Central memory CD8-positive, alpha-beta T cell (primary cell): ENCODE measurements around the gene STARD10.

Source experiments
- ATAC-seq: fragments of 150-1000 bp; cut with Tn5 transposase; replicated peaks from 2 replicates; pipeline ENCODE4 v1.10.0; 2022; ENCODE audit warnings: mild to moderate bottlenecking, moderate FRiP score, moderate number of reproducible peaks; ENCODE audit not compliant: poor library complexity, severe bottlenecking; ENCODE audit errors: extremely low read depth
- DNase-seq, 2 donors: peaks; one replicate each; pipeline ENCODE4 v3.0.0; 2021; ENCODE audit warnings: low spot score in 2 of 2
- H3K27ac Mint-ChIP-seq: one replicate; pipeline ENCODE4 v1.8.0; 2022; ENCODE audit warnings: low read depth, mild to moderate bottlenecking, moderate library complexity, mixed read lengths
- H3K27me3 Mint-ChIP-seq: one replicate; pipeline ENCODE4 v1.8.0; 2022; ENCODE audit warnings: mixed read lengths
- H3K36me3 Mint-ChIP-seq: one replicate; pipeline ENCODE4 v1.8.0; 2022; ENCODE audit warnings: mild to moderate bottlenecking, moderate library complexity, mixed read lengths; ENCODE audit not compliant: insufficient read depth
- H3K4me1 Mint-ChIP-seq: one replicate; pipeline ENCODE4 v1.8.0; 2022; ENCODE audit warnings: mixed read lengths
- H3K4me3 Mint-ChIP-seq: one replicate; pipeline ENCODE4 v1.8.0; 2022; ENCODE audit warnings: mild to moderate bottlenecking, moderate library complexity, mixed read lengths
- H3K9me3 Mint-ChIP-seq: one replicate; pipeline ENCODE4 v1.8.0; 2022; ENCODE audit warnings: mixed read lengths

STARD10 gene

DNA sequence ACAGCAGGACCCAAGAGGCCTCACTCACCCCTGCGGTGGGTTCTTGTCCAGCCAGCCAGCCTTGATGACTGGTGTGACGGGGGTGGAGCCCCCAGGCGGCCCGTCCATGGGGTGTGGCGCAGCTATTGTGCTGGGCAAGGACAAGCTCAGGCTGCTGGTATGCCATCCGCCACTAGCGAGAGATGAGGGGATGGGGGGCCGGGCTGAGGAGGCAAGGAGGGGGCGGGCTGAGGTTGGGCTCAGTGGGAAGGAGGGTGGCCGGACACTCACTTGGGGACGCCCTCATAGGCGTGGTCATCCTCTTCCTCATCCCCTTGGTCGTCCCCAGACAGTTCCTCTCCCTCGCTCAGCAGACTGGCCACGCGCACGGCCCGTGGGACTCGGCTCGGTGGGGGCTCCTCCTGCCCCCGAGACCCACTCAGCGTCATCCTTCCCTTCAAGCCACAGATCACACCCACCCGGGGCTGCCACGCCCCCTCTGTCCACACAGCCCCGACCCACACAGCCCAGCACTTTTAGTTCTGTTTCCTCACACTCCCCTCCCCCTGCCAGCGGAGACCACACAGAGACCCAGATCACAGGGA, 81.6 kb downstream of the STARD10 start:
- no peak for DNase-seq
- H3K27me3 Mint-ChIP-seq, result no peaks in the 10 kb centered on the region
- H3K9me3 Mint-ChIP-seq, result no peaks in the 10 kb centered on the region
- ATAC-seq, result no peak
- H3K4me3 Mint-ChIP-seq, result no peak overlapping the region
- H3K4me1 Mint-ChIP-seq, result peaks cover 56% of the 10 kb centered on the region
- H3K36me3 Mint-ChIP-seq, result peaks cover 31% of the 10 kb centered on the region
- no peak overlapping the region for H3K27ac Mint-ChIP-seq

GRCh38 chr11:72711141-72711540, 82.7 kb downstream of the STARD10 start:
- H3K9me3 Mint-ChIP-seq, result no peaks in the 10 kb centered on the region
- no peak overlapping the region for H3K4me3 Mint-ChIP-seq
- no peaks in the 10 kb centered on the region for H3K27me3 Mint-ChIP-seq
- ATAC-seq, result no peak
- H3K36me3 Mint-ChIP-seq, result peaks cover 34% of the 10 kb centered on the region
- DNase-seq, result no peak
- peak overlapping the region; percentile 32 for H3K27ac Mint-ChIP-seq
- peaks cover 61% of the 10 kb centered on the region for H3K4me1 Mint-ChIP-seq

DNA sequence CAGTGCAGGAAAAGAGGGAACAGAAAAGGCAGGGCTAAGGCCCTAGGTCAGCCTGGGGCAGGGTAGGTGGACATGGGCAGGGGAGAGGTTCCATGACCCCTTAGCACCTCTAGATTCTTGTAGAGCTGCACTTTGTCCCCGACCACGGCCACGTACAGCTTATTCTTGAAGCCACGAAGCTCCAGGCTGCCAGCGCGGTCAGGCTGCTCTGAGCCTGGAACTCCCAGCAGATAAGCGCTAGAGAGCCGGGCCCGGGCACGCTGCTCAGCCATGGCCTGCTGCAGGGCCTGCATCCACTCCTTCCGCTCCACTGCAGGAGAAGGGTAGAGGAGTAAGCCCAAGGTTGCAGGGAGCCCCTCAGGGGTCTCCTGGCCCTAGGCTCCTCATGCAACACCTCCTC, 83.6 kb downstream of the STARD10 start:
- no peaks in the 10 kb centered on the region for H3K27me3 Mint-ChIP-seq
- peaks cover 41% of the 10 kb centered on the region for H3K36me3 Mint-ChIP-seq
- ATAC-seq (no peak), DNase-seq (no peak)
- H3K27ac Mint-ChIP-seq, result no peak overlapping the region
- no peaks in the 10 kb centered on the region for H3K9me3 Mint-ChIP-seq
- no peak overlapping the region for H3K4me3 Mint-ChIP-seq
- peaks cover 60% of the 10 kb centered on the region for H3K4me1 Mint-ChIP-seq

GRCh38 chr11:72709478-72710238, 84.2 kb downstream of the STARD10 start:
- Mint-ChIP-seq H3K4me3 (no peak overlapping the region), H3K9me3 (no peaks in the 10 kb centered on the region), H3K27me3 (no peaks in the 10 kb centered on the region), H3K36me3 (peaks cover 38% of the 10 kb centered on the region), H3K4me1 (peaks cover 54% of the 10 kb centered on the region), H3K27ac (peak overlapping the region; percentile 16)
- DNase-seq (no peak), ATAC-seq (no peak)

GRCh38 chr11:72707032-72707431, 86.8 kb downstream of the STARD10 start:
- Mint-ChIP-seq H3K36me3 (peaks cover 38% of the 10 kb centered on the region), H3K4me3 (no peak overlapping the region), H3K9me3 (no peaks in the 10 kb centered on the region), H3K4me1 (peaks cover 41% of the 10 kb centered on the region), H3K27me3 (no peaks in the 10 kb centered on the region), H3K27ac (peak overlapping the region; percentile 75)
- ATAC-seq (no peak), DNase-seq (no peak)

DNA sequence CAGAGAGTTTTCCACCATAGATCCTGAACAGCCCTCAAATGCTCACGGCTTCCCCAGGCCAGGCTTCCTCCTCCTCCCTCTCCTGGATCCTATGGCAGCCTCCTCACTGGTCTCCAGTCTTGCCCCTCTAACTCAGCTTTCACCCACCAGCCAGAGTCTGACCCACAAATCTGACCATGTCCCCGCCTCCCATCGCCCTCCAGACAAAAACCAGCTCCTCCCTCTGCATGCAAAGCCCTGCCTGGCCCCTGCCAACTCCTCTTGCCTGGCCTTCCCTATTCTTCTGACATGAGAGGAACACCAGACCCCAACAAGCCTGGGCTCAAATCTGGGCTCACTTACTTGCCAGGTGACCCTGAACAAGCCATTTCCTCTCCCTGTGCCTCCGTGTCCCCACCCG, 87.3 kb downstream of the STARD10 start:
- Mint-ChIP-seq H3K27me3 (no peaks in the 10 kb centered on the region), H3K36me3 (peaks cover 36% of the 10 kb centered on the region), H3K27ac (peak overlapping the region; percentile 71), H3K9me3 (no peaks in the 10 kb centered on the region), H3K4me3 (no peak overlapping the region), H3K4me1 (peaks cover 41% of the 10 kb centered on the region)
- ATAC-seq (no peak), DNase-seq (no peak)

DNA sequence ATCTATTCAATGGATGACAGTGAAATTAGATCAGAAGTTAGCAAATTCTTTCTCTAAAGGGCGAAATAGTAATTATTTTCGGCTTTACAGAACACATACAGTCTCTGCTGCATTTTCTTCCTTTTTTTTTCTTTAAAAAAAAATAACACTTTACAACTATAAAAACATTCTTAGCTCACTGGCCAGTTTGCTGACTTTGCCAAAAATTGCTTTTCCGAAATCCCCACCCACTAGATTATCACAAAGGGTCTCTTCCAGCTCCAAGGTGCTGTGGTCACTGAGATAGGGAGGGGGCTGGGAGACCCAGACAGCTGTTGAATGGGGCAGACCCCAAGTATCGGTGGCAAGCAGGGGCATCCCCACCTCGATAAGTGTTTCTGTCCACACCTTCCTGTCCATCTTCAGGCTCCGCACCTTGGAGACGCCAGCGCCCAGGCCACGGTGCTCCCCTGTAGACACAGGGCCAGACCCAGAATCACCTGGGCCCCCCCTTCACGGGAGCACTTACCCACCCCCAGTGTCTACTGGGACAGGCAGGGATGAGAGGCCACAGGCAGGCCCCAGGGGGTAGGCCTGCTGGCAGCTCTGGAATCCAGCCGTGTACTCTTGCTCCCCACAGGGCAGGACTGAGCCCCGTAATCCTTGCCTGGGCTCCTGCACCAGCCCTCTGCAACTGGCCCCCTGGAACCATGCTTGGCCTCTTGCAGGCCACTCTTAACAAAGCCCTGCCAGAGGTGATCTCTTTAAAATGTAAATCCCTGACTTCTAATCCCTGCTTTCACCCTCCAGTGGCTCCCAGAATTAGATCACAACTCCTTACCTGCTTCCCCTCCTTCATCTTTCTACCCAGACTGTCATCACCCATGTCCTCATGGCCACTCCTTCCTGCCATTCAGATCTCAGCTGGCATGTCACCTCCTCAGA, 88.1 kb downstream of the STARD10 start:
- H3K27me3 Mint-ChIP-seq, result no peaks in the 10 kb centered on the region
- H3K9me3 Mint-ChIP-seq, result no peaks in the 10 kb centered on the region
- H3K4me1 Mint-ChIP-seq, result peaks cover 34% of the 10 kb centered on the region
- DNase-seq (no peak), ATAC-seq (no peak)
- peak overlapping the region; percentile 71 for H3K27ac Mint-ChIP-seq
- peaks cover 37% of the 10 kb centered on the region for H3K36me3 Mint-ChIP-seq
- no peak overlapping the region for H3K4me3 Mint-ChIP-seq

GRCh38 chr11:72704783-72705265, 89.0 kb downstream of the STARD10 start:
- no peak overlapping the region for H3K27ac Mint-ChIP-seq
- no peak for DNase-seq
- peaks cover 41% of the 10 kb centered on the region for H3K36me3 Mint-ChIP-seq
- H3K9me3 Mint-ChIP-seq, result no peaks in the 10 kb centered on the region
- no peaks in the 10 kb centered on the region for H3K27me3 Mint-ChIP-seq
- peaks cover 31% of the 10 kb centered on the region for H3K4me1 Mint-ChIP-seq
- ATAC-seq, result no peak
- no peak overlapping the region for H3K4me3 Mint-ChIP-seq
